Measurements from ENCODE around the gene ADAMTS10. TPM values are rescaled to one million over a fixed set of nuclear protein-coding genes. Genes with fewer than 3 reads are reported as not detected.

ADAMTS10 gene
- total and polyA plus RNA-seq, 4 donors: 1.2 to 10.1 (median 3.6) TPM

DNA sequence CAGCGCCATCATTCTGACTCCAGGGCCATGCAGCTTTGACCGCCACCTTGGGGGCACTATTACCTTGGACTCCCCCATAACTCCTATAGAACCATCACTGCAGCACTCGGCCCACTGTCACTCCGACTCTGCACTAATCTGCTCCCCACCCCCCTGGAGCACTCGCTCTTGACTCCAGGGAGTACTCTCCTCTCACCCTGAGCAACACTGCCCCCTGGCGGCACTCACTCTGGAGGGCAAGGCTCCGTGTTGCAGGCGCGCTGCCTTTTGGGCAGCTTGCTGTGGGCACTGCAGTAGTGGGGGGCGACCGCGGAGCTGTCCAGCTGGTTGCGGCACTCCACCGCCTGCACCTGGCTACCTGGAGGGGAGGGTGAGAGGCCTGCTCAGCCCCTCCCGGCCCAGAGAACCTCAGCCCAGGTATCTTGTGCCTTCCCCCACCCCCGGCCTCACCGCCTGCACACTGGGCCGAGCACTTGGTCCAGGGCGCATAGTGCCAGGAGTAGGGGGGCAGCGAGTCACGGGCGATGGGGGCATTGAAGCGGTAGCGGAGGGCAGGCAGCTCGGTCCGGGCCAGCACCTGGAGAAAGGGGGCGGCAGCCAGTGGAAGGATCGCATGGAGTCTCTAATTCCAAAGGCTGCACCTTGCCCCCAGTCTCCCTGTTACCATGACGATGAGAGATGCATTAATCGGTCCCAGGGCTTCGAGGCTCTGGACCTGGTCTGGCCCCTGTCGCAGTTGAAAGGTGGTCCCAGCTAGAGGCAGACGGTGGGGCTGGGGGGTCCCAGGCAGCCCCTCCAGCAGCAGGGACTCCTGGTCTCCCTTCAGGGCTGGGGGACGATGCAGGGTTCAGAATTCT, 24.4 kb downstream of the ADAMTS10 start:
- 75% methylated on average over 34 of the region's 34 CpGs for WGBS
- DNase-seq (ENCODE audit: low spot score): peak; percentile 61
- no peak for TF ChIP-seq NR2F2 (IDR thresholded peaks at IDR 0.05)
- no peak for TF ChIP-seq FOXA1 (IDR thresholded peaks at IDR 0.05)
- TF ChIP-seq REST (IDR thresholded peaks at IDR 0.05): no peak
- no peak for TF ChIP-seq HNF4G (IDR thresholded peaks at IDR 0.05)
- peak in 1 of 2 donors; percentile 61 for TF ChIP-seq RAD21 (IDR thresholded peaks at IDR 0.05)
- peak; percentile 40 for TF ChIP-seq CTCF (IDR thresholded peaks at IDR 0.05; ENCODE audit: low read depth, low read length, missing input control)

DNA sequence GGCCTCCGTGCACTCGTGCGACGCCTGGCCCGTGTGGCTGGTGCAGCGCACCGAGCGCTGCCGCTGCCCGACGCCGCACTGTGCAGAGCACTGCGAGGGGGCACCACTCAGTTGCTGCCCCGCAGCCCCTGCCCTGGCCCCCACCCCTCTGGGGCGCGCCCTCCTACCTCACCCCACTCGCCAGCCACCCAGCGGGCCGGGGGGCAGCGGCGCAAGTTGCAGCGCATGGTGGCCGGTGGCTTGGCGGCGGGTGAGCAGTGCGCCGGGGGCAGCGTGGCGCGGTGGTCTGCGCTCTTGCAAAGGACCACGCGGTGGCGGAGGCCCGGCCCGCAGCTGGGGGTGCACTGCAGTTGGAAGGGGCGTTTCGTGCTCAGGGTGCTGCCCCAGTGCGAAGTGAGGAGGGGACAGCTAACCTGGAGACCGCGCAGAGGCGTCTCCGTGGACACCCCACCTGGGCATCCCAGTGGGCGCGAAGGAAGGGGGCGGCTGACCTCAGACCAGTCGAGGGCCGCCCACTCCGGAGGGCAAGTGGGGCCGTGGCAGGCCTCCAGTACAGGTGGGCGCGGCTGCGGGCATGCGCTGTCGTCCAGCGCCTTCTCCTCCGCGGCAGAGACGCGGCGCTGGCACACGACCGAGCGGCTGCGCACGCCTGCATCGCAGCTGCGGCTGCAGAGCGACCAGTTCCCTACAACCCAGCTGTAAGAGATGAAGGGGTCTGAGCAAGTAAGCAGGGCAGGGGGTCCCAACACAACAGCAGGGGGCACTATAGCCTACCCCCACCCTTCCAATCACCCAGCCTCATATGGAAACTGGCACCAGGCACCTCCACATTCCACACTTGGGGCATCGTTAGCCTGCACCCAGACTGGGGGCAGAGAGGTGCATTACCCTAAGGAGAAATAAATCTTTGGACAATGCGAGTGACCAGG, 25.3 kb downstream of the ADAMTS10 start:
- no peaks in the 10 kb centered on the region for H3K27me3 ChIP-seq (ENCODE audit: control insufficient read depth in 4 of 4, insufficient read depth in 4 of 4, low read length in 3 of 4)
- H3K4me1 ChIP-seq (ENCODE audit: control insufficient read depth in 4 of 4, insufficient read depth in 4 of 4, low read length in 3 of 4): peaks cover 0 to 2% (median 0%) of the 10 kb centered on the region in 4 donors
- H3K9me3 ChIP-seq (ENCODE audit: control insufficient read depth in 4 of 4, low read length in 3 of 4): no peaks in the 10 kb centered on the region
- TF ChIP-seq RAD21 (IDR thresholded peaks at IDR 0.05) (no peak), HNF4G (IDR thresholded peaks at IDR 0.05) (no peak), ZBTB33 (IDR thresholded peaks at IDR 0.05) (no peak), FOXA2 (IDR thresholded peaks at IDR 0.05) (no peak), TAF1 (conservative IDR thresholded peaks at IDR 0.05) (no peak)
- TF ChIP-seq, protein P1, sequence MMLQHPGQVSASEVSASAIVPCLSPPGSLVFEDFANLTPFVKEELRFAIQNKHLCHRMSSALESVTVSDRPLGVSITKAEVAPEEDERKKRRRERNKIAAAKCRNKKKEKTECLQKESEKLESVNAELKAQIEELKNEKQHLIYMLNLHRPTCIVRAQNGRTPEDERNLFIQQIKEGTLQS (IDR thresholded peaks at IDR 0.05): no peak
- DNase-seq (ENCODE audit: low spot score): no peak
- H3K9ac ChIP-seq (ENCODE audit: low read depth in 1 of 2, low read length in 2 of 2): no peak overlapping the region
- H3K27ac ChIP-seq (ENCODE audit: low read depth in 1 of 2, low read length in 2 of 2): no peak overlapping the region
- no peak overlapping the region for H3K4me3 ChIP-seq (ENCODE audit: low read depth in 1 of 3, low read length in 3 of 3)
- WGBS: 83% methylated on average over 71 of the region's 71 CpGs
- H3K36me3 ChIP-seq (ENCODE audit: control insufficient read depth in 4 of 4, insufficient read depth in 3 of 4, low read depth in 1 of 4, low read length in 3 of 4): peaks cover 0 to 2% (median under 1%) of the 10 kb centered on the region in 4 donors

More for the DNA sequence above, 24.4 kb downstream of the ADAMTS10 start:
- Histone ChIP-seq H3K27ac (ENCODE audit: low read depth in 1 of 2, low read length in 2 of 2) (no peak overlapping the region), H3K36me3 (ENCODE audit: control insufficient read depth in 4 of 4, insufficient read depth in 3 of 4, low read depth in 1 of 4, low read length in 3 of 4) (peaks cover 0 to 2% (median under 1%) of the 10 kb centered on the region in 4 donors), H3K4me1 (ENCODE audit: control insufficient read depth in 4 of 4, insufficient read depth in 4 of 4, low read length in 3 of 4) (no peaks in the 10 kb centered on the region), H3K27me3 (ENCODE audit: control insufficient read depth in 4 of 4, insufficient read depth in 4 of 4, low read length in 3 of 4) (no peaks in the 10 kb centered on the region), H3K4me3 (ENCODE audit: low read depth in 1 of 3, low read length in 3 of 3) (no peak overlapping the region), H3K9me3 (ENCODE audit: control insufficient read depth in 4 of 4, low read length in 3 of 4) (no peaks in the 10 kb centered on the region), H3K9ac (ENCODE audit: low read depth in 1 of 2, low read length in 2 of 2) (no peak overlapping the region)

All from liver (tissue), 9 donors.